HG02623 (cell line): ENCODE measurements around the gene BCL3.
"Not testable (repeated sequence)": the region's sequence is repeated elsewhere in the genome, so short reads cannot be mapped to it uniquely, and the experiment has no call there.

ENCODE experiments used
- ATAC-seq: cut with Tn5 transposase; IDR thresholded peaks from one replicate; pipeline ENCODE4 v1.9.1; 2021; ENCODE audit warnings: moderate library complexity; ENCODE audit not compliant: unreplicated experiment

Gene BCL3

GRCh38 chr19:44757057-44757734, 8.7 kb downstream of the BCL3 start:
- ATAC-seq, result no peak

- no peak for ATAC-seq
Measured at GRCh38 chr19:44757735-44758505, 9.4 kb downstream of the BCL3 start.

- no peak for ATAC-seq
Measured at GRCh38 chr19:44758596-44758995, 10.1 kb downstream of the BCL3 start.

GRCh38 chr19:44759083-44759804, 10.7 kb downstream of the BCL3 start:
- no peak for ATAC-seq

- no peak for ATAC-seq
Measured at GRCh38 chr19:44762038-44762437, 13.5 kb downstream of the BCL3 start.

- ATAC-seq, result no peak
Measured at GRCh38 chr19:44765033-44765948, 16.8 kb downstream of the BCL3 start.

GRCh38 chr19:44765949-44766335, 17.4 kb downstream of the BCL3 start:
- ATAC-seq, result no peak

GRCh38 chr19:44767295-44768180, 19.0 kb downstream of the BCL3 start:
- ATAC-seq, result no peak

- ATAC-seq, result peak; percentile 97
Measured at GRCh38 chr19:44770550-44771257, 22.2 kb downstream of the BCL3 start.

- not testable (repeated sequence) for ATAC-seq
Measured at GRCh38 chr19:44772144-44772543, 23.6 kb downstream of the BCL3 start.

- no peak for ATAC-seq
Measured at GRCh38 chr19:44772959-44773358, 24.5 kb downstream of the BCL3 start.

- ATAC-seq, result no peak
Measured at GRCh38 chr19:44775676-44776240, 27.2 kb downstream of the BCL3 start.

- no peak for ATAC-seq
Measured at GRCh38 chr19:44776402-44777096, 28.0 kb downstream of the BCL3 start.

GRCh38 chr19:44777715-44778347, 29.3 kb downstream of the BCL3 start, which contains the start of gene CBLC:
CBLC (plus strand) TSS chr19:44777890; CDS start chr19:44777932, 42 bp downstream.
- no peak for ATAC-seq

GRCh38 chr19:44779150-44779549, 30.6 kb downstream of the BCL3 start:
- no peak for ATAC-seq

- not testable (repeated sequence) for ATAC-seq
Measured at GRCh38 chr19:44781694-44782093, 33.2 kb downstream of the BCL3 start.

- ATAC-seq, result no peak
Measured at GRCh38 chr19:44782729-44783128, 34.2 kb downstream of the BCL3 start.

GRCh38 chr19:44783545-44783944, 35.0 kb downstream of the BCL3 start:
- ATAC-seq, result no peak
